Stomach (tissue), 4 donors: ENCODE results near the gene BEND2.

Experiments
- CTCF ChIP-seq, 7 experiments: fragments of 450-650 bp in 4 of 7; fragments of 200-600 bp in 3 of 7; sonication (generic) in 3 of 7; IDR thresholded peaks; one replicate each; pipeline ENCODE4 v1.5.1; 2016 to 2019; ENCODE audit warnings: antibody characterized with exemption in 7 of 7, control low read depth in 2 of 7, mild to moderate bottlenecking in 1 of 7
- EP300 ChIP-seq: sonication (generic); formaldehyde crosslinking; IDR thresholded peaks from one replicate; pipeline ENCODE4 v1.6.1; 2017; ENCODE audit warnings: antibody characterized with exemption
- POLR2A ChIP-seq, 4 donors: fragments of 450-650 bp; IDR thresholded peaks; one replicate each; pipeline ENCODE4 v1.6.1; 2016; ENCODE audit warnings: antibody characterized with exemption in 4 of 4, control low read depth in 2 of 4, mild to moderate bottlenecking in 1 of 4, moderate library complexity in 1 of 4
- POLR2AphosphoS5 ChIP-seq, 3 donors: sonication (generic); formaldehyde crosslinking; IDR thresholded peaks; one replicate each; pipeline ENCODE4 v1.6.1; 2016; ENCODE audit warnings: antibody characterized with exemption in 3 of 3

GRCh38 chrX:18173494-18174180, 47.0 kb downstream of the BEND2 start:
- no peak for TF ChIP-seq CTCF (IDR thresholded peaks at IDR 0.05)
- TF ChIP-seq POLR2A (IDR thresholded peaks at IDR 0.05), result no peak
- TF ChIP-seq POLR2AphosphoS5 (IDR thresholded peaks at IDR 0.05), result no peak
- no peak for TF ChIP-seq EP300
